GF-D8 (cell line): ENCODE data around the gene HENMT1.
"Not testable (repeated sequence)": the region's sequence is repeated elsewhere in the genome, so short reads cannot be mapped to it uniquely, and the experiment has no call there.

Source experiments
- DNase-seq: peaks from one replicate; lab custom pipeline; 2025; lab: John Stamatoyannopoulos, UW

HENMT1 gene

GRCh38 chr1:108661030-108661609 is at the start of gene HENMT1:
TSS of gene HENMT1 (minus strand) at chr1:108661093. CDS start at chr1:108659884, 1,209 bp downstream.
- peak; percentile 67 for DNase-seq

- no peak for DNase-seq
Observed at GRCh38 chr1:108708691-108709660, 48.1 kb upstream of the HENMT1 start.

- DNase-seq = no peak
Observed at GRCh38 chr1:108706643-108707042, 45.8 kb upstream of the HENMT1 start.

- no peak for DNase-seq
Observed at GRCh38 chr1:108704496-108704895, 43.6 kb upstream of the HENMT1 start.

GRCh38 chr1:108703939-108704338 is 43.0 kb upstream of the HENMT1 start:
- no peak for DNase-seq

- not testable (repeated sequence) for DNase-seq
Observed at GRCh38 chr1:108702109-108702508, 41.2 kb upstream of the HENMT1 start.

- no peak for DNase-seq
Observed at GRCh38 chr1:108701176-108701849, 40.4 kb upstream of the HENMT1 start.

- no peak for DNase-seq
Observed at GRCh38 chr1:108699375-108700332, 38.8 kb upstream of the HENMT1 start.

GRCh38 chr1:108695535-108695934 is 34.6 kb upstream of the HENMT1 start:
- no peak for DNase-seq

GRCh38 chr1:108692724-108693655 is 32.1 kb upstream of the HENMT1 start:
- DNase-seq = peak; percentile 73

- peak; percentile 82 for DNase-seq
Observed at GRCh38 chr1:108691942-108692723, 31.2 kb upstream of the HENMT1 start, which contains the start of gene PRPF38B. TSS of gene PRPF38B (plus strand) at chr1:108692310. CDS start at chr1:108692592, 282 bp downstream.

GRCh38 chr1:108691128-108691941 is 30.4 kb upstream of the HENMT1 start:
- no peak for DNase-seq

- no peak for DNase-seq
Observed at GRCh38 chr1:108686614-108687313, 25.9 kb upstream of the HENMT1 start.

GRCh38 chr1:108685529-108685928 is 24.6 kb upstream of the HENMT1 start:
- DNase-seq = no peak

- not testable (repeated sequence) for DNase-seq
Observed at GRCh38 chr1:108681701-108682100, 20.8 kb upstream of the HENMT1 start.

GRCh38 chr1:108679586-108680213 is 18.8 kb upstream of the HENMT1 start:
- no peak for DNase-seq

- DNase-seq = no peak
Observed at GRCh38 chr1:108678706-108679105, 17.8 kb upstream of the HENMT1 start.
